Mesenchymal stem cell (in vitro differentiated cells and primary cell): ENCODE results near the gene ZNG1F.
"Not testable (repeated sequence)": the region's sequence is repeated elsewhere in the genome, so short reads cannot be mapped to it uniquely, and the experiment has no call there.

Experiments used
- DNase-seq: peaks from one replicate; pipeline ENCODE4 v3.0.0-alpha.2; 2013
- H2AFZ ChIP-seq: one replicate; pipeline ENCODE4 v1.6.1; 2013; ENCODE audit warnings: low read depth, mild to moderate bottlenecking, control low read depth, inconsistent platforms, low read length, moderate library complexity
- H2AK5ac ChIP-seq: 2 replicates; pipeline ENCODE4 v1.6.1; 2013; ENCODE audit warnings: low read length, moderate library complexity, mild to moderate bottlenecking, inconsistent platforms; ENCODE audit not compliant: severe bottlenecking
- H2BK120ac ChIP-seq: one replicate; pipeline ENCODE4 v1.6.1; 2013; ENCODE audit warnings: low read depth, mild to moderate bottlenecking, inconsistent platforms, low read length, moderate library complexity
- H2BK12ac ChIP-seq, 2 experiments: one replicate each; pipeline ENCODE4 v1.6.1; 2013; ENCODE audit warnings: inconsistent platforms in 2 of 2, low read length in 2 of 2, mild to moderate bottlenecking in 2 of 2, moderate library complexity in 2 of 2, control low read depth in 1 of 2
- H2BK15ac ChIP-seq: one replicate; pipeline ENCODE4 v1.6.1; 2013; ENCODE audit warnings: mild to moderate bottlenecking, low read depth, inconsistent platforms; ENCODE audit not compliant: poor library complexity, severe bottlenecking
- H2BK5ac ChIP-seq: 2 replicates; pipeline ENCODE4 v1.6.1; 2013; ENCODE audit warnings: low read depth, mild to moderate bottlenecking, low read length, control low read depth, inconsistent platforms; ENCODE audit not compliant: poor library complexity, severe bottlenecking
- H3K14ac ChIP-seq, 2 experiments: one replicate each; pipeline ENCODE4 v1.6.1; 2013; ENCODE audit warnings: inconsistent platforms in 2 of 2, low read length in 2 of 2, control low read depth in 1 of 2, mild to moderate bottlenecking in 1 of 2, moderate library complexity in 1 of 2
- H3K18ac ChIP-seq, 2 experiments: one replicate each; pipeline ENCODE4 v1.6.1; 2013; ENCODE audit warnings: inconsistent platforms in 2 of 2, low read length in 2 of 2, control low read depth in 1 of 2, low read depth in 1 of 2, mild to moderate bottlenecking in 1 of 2
- H3K23ac ChIP-seq, 2 experiments: one replicate each; pipeline ENCODE4 v1.6.1; 2013; ENCODE audit warnings: inconsistent platforms in 2 of 2, low read length in 2 of 2, mild to moderate bottlenecking in 2 of 2, moderate library complexity in 2 of 2, control low read depth in 1 of 2
- H3K27ac ChIP-seq: 2 replicates; pipeline ENCODE4 v1.5.1; 2013; ENCODE audit warnings: mild to moderate bottlenecking, moderate library complexity, low read length, control low read depth, inconsistent platforms; ENCODE audit not compliant: poor library complexity, severe bottlenecking
- H3K27me3 ChIP-seq, 2 experiments: 2 replicates each; pipeline versions ENCODE4 v1.6.1 to v1.7.0; 2013; ENCODE audit warnings: low read length in 2 of 2, mild to moderate bottlenecking in 2 of 2, moderate library complexity in 2 of 2, control low read depth in 1 of 2, inconsistent platforms in 1 of 2; ENCODE audit not compliant: control insufficient read depth in 1 of 2, insufficient read depth in 1 of 2
- H3K36me3 ChIP-seq, 2 experiments: 2 replicates each; pipeline versions ENCODE4 v1.6.1 to v1.7.0; 2013; ENCODE audit warnings: low read length in 2 of 2, control low read depth in 1 of 2, inconsistent platforms in 1 of 2, low read depth in 1 of 2, mild to moderate bottlenecking in 1 of 2; ENCODE audit not compliant: insufficient read depth in 2 of 2, control insufficient read depth in 1 of 2
- H3K4ac ChIP-seq, 2 experiments: one replicate each; pipeline ENCODE4 v1.6.1; 2013; ENCODE audit warnings: inconsistent platforms in 2 of 2, low read length in 2 of 2, mild to moderate bottlenecking in 2 of 2, moderate library complexity in 2 of 2, control low read depth in 1 of 2, low read depth in 1 of 2
- H3K4me1 ChIP-seq: 2 replicates; pipeline ENCODE4 v1.6.1; 2013; ENCODE audit warnings: low read depth, low read length, control low read depth; ENCODE audit not compliant: control insufficient read depth, insufficient read depth
- H3K4me2 ChIP-seq: 2 replicates; pipeline ENCODE4 v1.6.1; 2013; ENCODE audit warnings: low read length, mild to moderate bottlenecking, inconsistent platforms; ENCODE audit not compliant: poor library complexity, severe bottlenecking
- H3K4me3 ChIP-seq, 2 experiments: 2 replicates each; pipeline versions ENCODE4 v1.5.1 to v1.7.0; 2013; ENCODE audit warnings: low read length in 2 of 2, mild to moderate bottlenecking in 2 of 2, control low read depth in 1 of 2, low read depth in 1 of 2; ENCODE audit not compliant: insufficient read depth in 1 of 2
- H3K79me1 ChIP-seq: replicated peaks from 2 replicates; pipeline ENCODE4 v1.6.1; 2013; ENCODE audit warnings: mild to moderate bottlenecking, control low read depth, low read length, inconsistent platforms; ENCODE audit not compliant: poor library complexity, severe bottlenecking
- H3K9ac ChIP-seq: 2 replicates; pipeline ENCODE4 v1.7.0; 2013; ENCODE audit warnings: mild to moderate bottlenecking, low read length, moderate library complexity
- H3K9me3 ChIP-seq: 2 replicates; pipeline ENCODE4 v1.7.0; 2013; ENCODE audit warnings: mild to moderate bottlenecking, low read length; ENCODE audit not compliant: control insufficient read depth
- H4K8ac ChIP-seq: one replicate; pipeline ENCODE4 v1.6.1; 2013; ENCODE audit warnings: inconsistent platforms, mild to moderate bottlenecking, low read length, moderate library complexity
- H4K91ac ChIP-seq: one replicate; pipeline ENCODE4 v1.6.1; 2013; ENCODE audit warnings: mild to moderate bottlenecking, low read length, inconsistent platforms
- WGBS: methylation state at CpG from one replicate; pipeline ENCODE4 v1.1.7; 2013; ENCODE audit warnings: mixed read lengths; 5-methylcytosine and 5-hydroxymethylcytosine counted together

Gene ZNG1F

GRCh38 chr9:41098759-41099158 lies 90.4 kb downstream of the ZNG1F start:
- not testable (repeated sequence) for H2BK5ac ChIP-seq, H2AK5ac ChIP-seq, H3K9me3 ChIP-seq, H3K18ac ChIP-seq, H3K4me1 ChIP-seq, H3K9ac ChIP-seq, H4K8ac ChIP-seq, H3K27ac ChIP-seq, H3K23ac ChIP-seq, H3K4ac ChIP-seq, H2AFZ ChIP-seq, H2BK12ac ChIP-seq, H2BK15ac ChIP-seq, H3K4me2 ChIP-seq, H3K36me3 ChIP-seq, H3K4me3 ChIP-seq, H3K14ac ChIP-seq, DNase-seq, H2BK120ac ChIP-seq, H3K27me3 ChIP-seq, H3K79me1 ChIP-seq, H4K91ac ChIP-seq
- 90% methylated on average over 3 of the region's 4 CpGs for WGBS

GRCh38 chr9:41095060-41095459 lies 94.1 kb downstream of the ZNG1F start:
- not testable (repeated sequence) for H3K27me3 ChIP-seq, H2BK15ac ChIP-seq, H3K4me2 ChIP-seq, H3K9ac ChIP-seq, H3K4me3 ChIP-seq, H2BK120ac ChIP-seq, H2AFZ ChIP-seq, H4K91ac ChIP-seq, H2BK5ac ChIP-seq, H4K8ac ChIP-seq, H3K23ac ChIP-seq, H2BK12ac ChIP-seq, H3K18ac ChIP-seq, H2AK5ac ChIP-seq, H3K9me3 ChIP-seq, H3K27ac ChIP-seq, DNase-seq, H3K79me1 ChIP-seq, H3K14ac ChIP-seq, H3K36me3 ChIP-seq, H3K4me1 ChIP-seq, H3K4ac ChIP-seq
- WGBS: 86% methylated on average over 1 of the region's 2 CpGs

- not testable (repeated sequence) for H2AK5ac ChIP-seq, H3K27ac ChIP-seq, H3K79me1 ChIP-seq, H3K23ac ChIP-seq, H3K18ac ChIP-seq, H3K4ac ChIP-seq, H3K4me2 ChIP-seq, H4K8ac ChIP-seq, H3K27me3 ChIP-seq, H2BK12ac ChIP-seq, H3K36me3 ChIP-seq, H3K9ac ChIP-seq, H2AFZ ChIP-seq, DNase-seq, H2BK5ac ChIP-seq, H4K91ac ChIP-seq, H2BK120ac ChIP-seq, H3K4me3 ChIP-seq, H3K14ac ChIP-seq, H3K4me1 ChIP-seq, H2BK15ac ChIP-seq, H3K9me3 ChIP-seq
- WGBS: no CpG with 5 or more reads among the region's 9 CpGs
These were observed 94.9 kb downstream of the ZNG1F start for GRCh38 chr9:41094010-41094773.

GRCh38 chr9:41090922-41091321 lies 98.2 kb downstream of the ZNG1F start:
- H3K9ac ChIP-seq, H3K79me1 ChIP-seq, H2BK120ac ChIP-seq, H2BK15ac ChIP-seq, H3K4me1 ChIP-seq, H2AK5ac ChIP-seq, H3K4me2 ChIP-seq, H2BK5ac ChIP-seq, H2BK12ac ChIP-seq, H4K8ac ChIP-seq, DNase-seq, H3K23ac ChIP-seq, H4K91ac ChIP-seq, H3K14ac ChIP-seq, H3K27me3 ChIP-seq, H3K36me3 ChIP-seq, H3K4ac ChIP-seq, H3K27ac ChIP-seq, H3K4me3 ChIP-seq, H3K18ac ChIP-seq, H3K9me3 ChIP-seq, H2AFZ ChIP-seq: not testable (repeated sequence)
